Peyer's patch (tissue), 4 donors: ENCODE measurements around the gene ZMIZ2. TPM values are rescaled to one million over a fixed set of nuclear protein-coding genes. Genes with fewer than 3 reads are reported as not detected.

Experiments
- DNase-seq, 3 donors: peaks; one replicate each; pipeline ENCODE4 v3.0.0-alpha.2; 2017 to 2019
- H3K27ac ChIP-seq, 4 donors: fragments of 200-600 bp; sonication (generic); one replicate each; pipeline ENCODE4 v1.5.1; 2016 to 2019
- H3K27me3 ChIP-seq, 2 donors: fragments of 200-600 bp; sonication (generic); one replicate each; pipeline ENCODE4 v1.5.1; 2019
- H3K36me3 ChIP-seq, 3 donors: fragments of 200-600 bp; sonication (generic); one replicate each; pipeline ENCODE4 v1.5.1; 2016 to 2019
- H3K4me1 ChIP-seq, 4 donors: fragments of 200-600 bp; sonication (generic); one replicate each; pipeline ENCODE4 v1.5.1; 2016 to 2019
- H3K4me3 ChIP-seq, 4 donors: fragments of 200-600 bp; sonication (generic); 1 replicate in 3 of 4; 2 replicates in 1 of 4; pipeline ENCODE4 v1.5.1; 2016 to 2019; ENCODE audit warnings: mild to moderate bottlenecking in 1 of 4
- H3K9me3 ChIP-seq, 4 donors: fragments of 200-600 bp; sonication (generic); one replicate each; pipeline ENCODE4 v1.5.1; 2016 to 2019; ENCODE audit warnings: mild to moderate bottlenecking in 1 of 4
- POLR2A ChIP-seq, 2 donors: fragments of 450-650 bp; IDR thresholded peaks; one replicate each; pipeline ENCODE4 v1.5.1; 2017; ENCODE audit warnings: antibody characterized with exemption in 2 of 2, mild to moderate bottlenecking in 2 of 2, moderate library complexity in 2 of 2
- total RNA-seq, 4 donors: library from RNA; depleted of rRNA; stranded (reverse); fragments of >200 nt; gene quantifications; one replicate each; pipeline ENCODE4 v1.1.0, GENCODE V29; 2016
- TF ChIP-seq, protein P1 (sequence below), 6 experiments: fragments of 450-650 bp in 4 of 6; fragments of 200-600 bp in 2 of 6; sonication (generic) in 1 of 6; IDR thresholded peaks; one replicate each; pipeline ENCODE4 v1.5.1; 2017 to 2019; ENCODE audit warnings: antibody characterized with exemption in 6 of 6, mild to moderate bottlenecking in 3 of 6, moderate library complexity in 1 of 6

ZMIZ2 gene
- total RNA-seq, 4 donors from 2014 or later = 34.9 to 150 (median 93.3) TPM

DNA sequence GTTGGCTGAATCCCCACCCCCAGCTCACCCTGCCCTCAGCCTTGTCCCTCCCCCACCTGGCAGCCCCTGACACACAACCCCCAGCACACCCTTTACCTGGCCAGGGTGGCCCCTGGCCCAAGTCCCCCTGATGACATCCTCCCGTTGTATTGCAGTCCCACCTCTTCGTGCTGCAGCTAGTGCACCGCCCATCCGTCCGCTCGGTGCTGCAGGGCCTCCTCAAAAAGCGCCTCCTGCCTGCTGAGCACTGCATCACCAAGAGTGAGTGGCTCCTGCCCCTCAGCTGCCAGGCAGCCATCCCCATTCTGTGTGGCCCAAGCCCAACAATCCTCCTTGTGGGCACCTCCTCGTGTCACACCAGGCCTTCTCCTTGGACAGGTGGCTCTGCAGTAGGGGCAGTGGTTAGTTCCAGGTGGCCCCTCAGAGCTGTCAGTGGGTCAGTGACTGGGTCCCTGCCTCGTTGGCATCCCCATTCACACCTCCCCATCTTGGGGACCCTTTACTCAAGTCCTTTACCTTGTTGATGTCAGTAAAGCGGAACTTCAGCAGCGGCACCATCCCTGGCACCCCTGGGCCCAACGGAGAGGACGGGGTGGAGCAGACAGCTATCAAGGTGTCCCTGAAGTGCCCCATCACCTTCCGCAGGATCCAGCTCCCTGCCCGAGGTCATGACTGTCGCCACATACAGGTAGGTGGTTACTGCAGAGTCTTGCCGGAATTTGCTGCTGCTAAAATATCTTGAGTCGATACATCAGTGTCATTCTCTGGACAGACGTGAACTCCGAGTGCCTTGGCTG lies 14.3 kb downstream of the ZMIZ2 start:
- no peak overlapping the region for H3K4me3 ChIP-seq
- H3K4me1 ChIP-seq = peaks cover 0 to 17% (median 3%) of the 10 kb centered on the region in 4 donors
- H3K27me3 ChIP-seq = no peaks in the 10 kb centered on the region
- H3K36me3 ChIP-seq = peaks cover 0 to 90% (median 0%) of the 10 kb centered on the region in 3 donors
- no peak for TF ChIP-seq POLR2A (IDR thresholded peaks at IDR 0.05)
- TF ChIP-seq, protein P1, sequence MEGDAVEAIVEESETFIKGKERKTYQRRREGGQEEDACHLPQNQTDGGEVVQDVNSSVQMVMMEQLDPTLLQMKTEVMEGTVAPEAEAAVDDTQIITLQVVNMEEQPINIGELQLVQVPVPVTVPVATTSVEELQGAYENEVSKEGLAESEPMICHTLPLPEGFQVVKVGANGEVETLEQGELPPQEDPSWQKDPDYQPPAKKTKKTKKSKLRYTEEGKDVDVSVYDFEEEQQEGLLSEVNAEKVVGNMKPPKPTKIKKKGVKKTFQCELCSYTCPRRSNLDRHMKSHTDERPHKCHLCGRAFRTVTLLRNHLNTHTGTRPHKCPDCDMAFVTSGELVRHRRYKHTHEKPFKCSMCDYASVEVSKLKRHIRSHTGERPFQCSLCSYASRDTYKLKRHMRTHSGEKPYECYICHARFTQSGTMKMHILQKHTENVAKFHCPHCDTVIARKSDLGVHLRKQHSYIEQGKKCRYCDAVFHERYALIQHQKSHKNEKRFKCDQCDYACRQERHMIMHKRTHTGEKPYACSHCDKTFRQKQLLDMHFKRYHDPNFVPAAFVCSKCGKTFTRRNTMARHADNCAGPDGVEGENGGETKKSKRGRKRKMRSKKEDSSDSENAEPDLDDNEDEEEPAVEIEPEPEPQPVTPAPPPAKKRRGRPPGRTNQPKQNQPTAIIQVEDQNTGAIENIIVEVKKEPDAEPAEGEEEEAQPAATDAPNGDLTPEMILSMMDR (IDR thresholded peaks at IDR 0.05) = no peak
- no peak overlapping the region for H3K27ac ChIP-seq
- no peak for DNase-seq
- H3K9me3 ChIP-seq = no peaks in the 10 kb centered on the region

- peaks cover 0 to 86% (median 0%) of the 10 kb centered on the region in 3 donors for H3K36me3 ChIP-seq
- no peak overlapping the region for H3K27ac ChIP-seq
- no peaks in the 10 kb centered on the region for H3K9me3 ChIP-seq
- no peak overlapping the region for H3K4me3 ChIP-seq
- peaks cover 0 to 29% (median 7%) of the 10 kb centered on the region in 4 donors for H3K4me1 ChIP-seq
- no peaks in the 10 kb centered on the region for H3K27me3 ChIP-seq
- DNase-seq = no peak
- TF ChIP-seq, protein P1 (IDR thresholded peaks at IDR 0.05) = no peak
- no peak for TF ChIP-seq POLR2A (IDR thresholded peaks at IDR 0.05)
Observed at GRCh38 chr7:44764081-44764480, 15.4 kb downstream of the ZMIZ2 start.

- Histone ChIP-seq H3K4me3 (no peak overlapping the region), H3K27me3 (no peaks in the 10 kb centered on the region), H3K27ac (no peak overlapping the region), H3K4me1 (peaks cover 0 to 37% (median 8%) of the 10 kb centered on the region in 4 donors), H3K36me3 (peaks cover 0 to 78% (median 0%) of the 10 kb centered on the region in 3 donors), H3K9me3 (no peaks in the 10 kb centered on the region)
- DNase-seq = no peak
- TF ChIP-seq, protein P1 (IDR thresholded peaks at IDR 0.05) = no peak
- TF ChIP-seq POLR2A (IDR thresholded peaks at IDR 0.05) = no peak
Observed at GRCh38 chr7:44764665-44765578, 16.3 kb downstream of the ZMIZ2 start.

DNA sequence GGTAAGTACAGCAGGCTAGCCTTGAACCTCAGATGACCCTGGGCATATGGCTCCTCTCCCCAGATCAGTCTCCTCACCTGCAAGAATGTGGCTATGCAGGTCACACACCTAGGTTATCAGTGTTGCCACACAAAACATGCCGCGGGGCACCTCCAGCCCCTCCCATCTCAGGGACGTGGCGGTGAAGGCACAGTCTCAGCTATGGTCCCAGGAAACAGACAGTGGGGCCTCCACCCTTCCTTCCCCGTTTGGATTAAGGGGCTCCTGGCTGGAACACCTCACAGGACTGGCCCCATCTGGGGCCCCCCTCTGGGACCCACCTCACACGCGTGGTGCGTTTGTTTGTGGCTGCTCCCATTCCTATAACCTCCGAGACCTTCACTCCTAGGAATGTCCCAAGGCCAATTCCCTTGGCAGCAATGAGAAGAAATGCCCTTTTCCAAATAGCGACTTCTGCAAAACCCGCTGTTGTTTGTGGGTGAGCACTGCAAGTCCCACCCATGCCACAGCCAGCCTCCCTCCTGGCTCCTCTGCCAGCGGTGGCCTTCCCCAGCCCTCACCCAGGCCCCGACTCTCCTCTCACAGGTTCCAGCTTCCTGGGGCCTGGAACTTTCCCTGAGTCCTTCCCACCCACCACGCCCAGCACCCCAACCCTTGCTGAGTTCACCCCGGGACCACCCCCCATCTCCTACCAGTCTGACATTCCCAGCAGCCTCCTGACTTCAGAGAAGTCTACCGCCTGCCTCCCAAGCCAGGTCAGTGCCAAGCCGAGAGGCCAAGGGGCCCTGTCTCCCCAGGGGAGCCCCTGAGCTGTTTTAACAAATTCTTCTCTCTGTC lies 17.1 kb downstream of the ZMIZ2 start:
- H3K4me3 ChIP-seq = no peak overlapping the region
- H3K4me1 ChIP-seq = peaks cover 0 to 40% (median 14%) of the 10 kb centered on the region in 4 donors
- no peaks in the 10 kb centered on the region for H3K9me3 ChIP-seq
- H3K36me3 ChIP-seq = peaks cover 0 to 69% (median 0%) of the 10 kb centered on the region in 3 donors
- no peak for DNase-seq
- no peak for TF ChIP-seq POLR2A (IDR thresholded peaks at IDR 0.05)
- TF ChIP-seq, protein P1 (IDR thresholded peaks at IDR 0.05) = no peak
- H3K27me3 ChIP-seq = no peaks in the 10 kb centered on the region
- no peak overlapping the region for H3K27ac ChIP-seq

DNA sequence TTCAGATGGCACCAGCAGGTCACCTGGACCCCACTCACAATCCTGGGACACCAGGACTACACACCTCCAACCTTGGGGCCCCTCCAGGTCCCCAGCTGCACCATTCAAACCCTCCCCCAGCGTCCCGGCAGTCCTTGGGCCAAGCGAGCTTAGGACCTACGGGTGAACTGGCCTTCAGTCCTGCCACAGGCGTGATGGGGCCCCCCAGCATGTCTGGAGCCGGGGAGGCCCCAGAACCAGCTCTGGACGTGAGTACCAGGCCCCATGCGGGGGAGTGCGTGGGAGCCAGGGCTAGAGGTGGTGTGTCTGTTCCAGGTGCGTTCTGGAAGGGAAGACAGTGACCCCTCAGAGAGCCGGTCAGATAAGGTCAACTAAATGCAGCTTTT lies 17.8 kb downstream of the ZMIZ2 start:
- H3K4me3 ChIP-seq = no peak overlapping the region
- H3K4me1 ChIP-seq = peaks cover 0 to 40% (median 15%) of the 10 kb centered on the region in 4 donors
- no peaks in the 10 kb centered on the region for H3K27me3 ChIP-seq
- DNase-seq = no peak
- TF ChIP-seq, protein P1 (IDR thresholded peaks at IDR 0.05) = no peak
- no peak for TF ChIP-seq POLR2A (IDR thresholded peaks at IDR 0.05)
- H3K27ac ChIP-seq = no peak overlapping the region
- H3K9me3 ChIP-seq = no peaks in the 10 kb centered on the region
- H3K36me3 ChIP-seq = peaks cover 0 to 63% (median 0%) of the 10 kb centered on the region in 3 donors
